Fibroblast of lung (primary cell): Measurements from ENCODE around the gene PHF21A.

Source experiments
- EZH2 ChIP-seq: IDR thresholded peaks from 2 replicates; pipeline ENCODE4 v1.5.1; 2012; ENCODE audit warnings: low read length, control low read depth, mild to moderate bottlenecking; ENCODE audit errors: missing control alignments
- TF ChIP-seq, protein P1 (sequence below), 2 donors: IDR thresholded peaks in 1 of 2; conservative IDR thresholded peaks in 1 of 2; 1 replicate in 1 of 2; 2 replicates in 1 of 2; pipeline ENCODE4 v1.5.1; 2011 to 2012; ENCODE audit warnings: low read length in 2 of 2, control low read depth in 1 of 2, inconsistent platforms in 1 of 2, low read depth in 1 of 2, mild to moderate bottlenecking in 1 of 2

DNA sequence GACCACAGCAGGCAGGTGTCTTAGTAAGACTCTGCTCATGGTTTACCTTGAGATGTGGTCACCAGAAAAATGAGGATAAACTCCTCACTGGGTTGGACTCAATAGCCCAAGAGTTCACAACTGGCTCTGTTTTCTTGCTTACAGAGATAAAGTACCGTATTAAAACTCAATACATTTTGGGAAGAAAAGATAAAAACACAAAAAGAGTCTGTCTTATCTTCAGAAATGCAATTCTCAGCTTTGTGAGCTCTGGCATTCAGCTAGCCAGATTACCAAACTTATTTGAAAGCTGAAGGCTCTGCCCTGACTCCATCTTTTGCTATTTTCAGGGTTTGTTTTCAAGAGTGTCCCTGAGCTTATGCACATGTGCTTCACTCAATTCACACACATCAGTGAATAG lies 75.4 kb downstream of the PHF21A start:
- TF ChIP-seq, protein P1, sequence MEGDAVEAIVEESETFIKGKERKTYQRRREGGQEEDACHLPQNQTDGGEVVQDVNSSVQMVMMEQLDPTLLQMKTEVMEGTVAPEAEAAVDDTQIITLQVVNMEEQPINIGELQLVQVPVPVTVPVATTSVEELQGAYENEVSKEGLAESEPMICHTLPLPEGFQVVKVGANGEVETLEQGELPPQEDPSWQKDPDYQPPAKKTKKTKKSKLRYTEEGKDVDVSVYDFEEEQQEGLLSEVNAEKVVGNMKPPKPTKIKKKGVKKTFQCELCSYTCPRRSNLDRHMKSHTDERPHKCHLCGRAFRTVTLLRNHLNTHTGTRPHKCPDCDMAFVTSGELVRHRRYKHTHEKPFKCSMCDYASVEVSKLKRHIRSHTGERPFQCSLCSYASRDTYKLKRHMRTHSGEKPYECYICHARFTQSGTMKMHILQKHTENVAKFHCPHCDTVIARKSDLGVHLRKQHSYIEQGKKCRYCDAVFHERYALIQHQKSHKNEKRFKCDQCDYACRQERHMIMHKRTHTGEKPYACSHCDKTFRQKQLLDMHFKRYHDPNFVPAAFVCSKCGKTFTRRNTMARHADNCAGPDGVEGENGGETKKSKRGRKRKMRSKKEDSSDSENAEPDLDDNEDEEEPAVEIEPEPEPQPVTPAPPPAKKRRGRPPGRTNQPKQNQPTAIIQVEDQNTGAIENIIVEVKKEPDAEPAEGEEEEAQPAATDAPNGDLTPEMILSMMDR (conservative IDR thresholded peaks at IDR 0.05 in 1 of 2, IDR thresholded peaks at IDR 0.05 in 1 of 2; ENCODE audit: low read depth in 1 of 2, low read length in 2 of 2), result no peak
- TF ChIP-seq EZH2, result no peak
